HepG2 (cell line): ENCODE data around the gene PEMT. TPM values are rescaled to one million over a fixed set of nuclear protein-coding genes. Genes with fewer than 3 reads are reported as not detected.

Source experiments
- ARNTL ChIP-seq: sonication (generic); formaldehyde crosslinking; IDR thresholded peaks from 2 replicates; pipeline ENCODE4 v1.4.0; 2020; ENCODE audit warnings: mild to moderate bottlenecking, missing genetic modification reagents
- CHCHD3 ChIP-seq: sonication (generic); formaldehyde crosslinking; IDR thresholded peaks from 2 replicates; pipeline ENCODE4 v1.8.0; 2022; ENCODE audit warnings: mild to moderate bottlenecking, missing genetic modification reagents, moderate library complexity
- ERF ChIP-seq: IDR thresholded peaks from 2 replicates; pipeline ENCODE4 v1.6.1; 2018; ENCODE audit warnings: missing biosample characterization, missing genetic modification reagents
- POLR2A ChIP-seq, 2 experiments: IDR thresholded peaks; 2 replicates each; pipeline ENCODE4 v1.6.1; 2011; ENCODE audit warnings: low read depth in 2 of 2, low read length in 2 of 2, mild to moderate bottlenecking in 1 of 2, moderate library complexity in 1 of 2; ENCODE audit not compliant: insufficient read depth in 1 of 2
- REST ChIP-seq, 2 experiments: IDR thresholded peaks; 2 replicates each; pipeline ENCODE4 v1.6.1; 2011 to 2012; ENCODE audit warnings: low read length in 2 of 2, borderline replicate concordance in 1 of 2, low read depth in 1 of 2, mild to moderate bottlenecking in 1 of 2, moderate library complexity in 1 of 2
- TFDP2 ChIP-seq: sonication (generic); formaldehyde crosslinking; IDR thresholded peaks from 2 replicates; pipeline ENCODE4 v1.4.0; 2020; ENCODE audit warnings: missing genetic modification reagents
- ZNF17 ChIP-seq: sonication (generic); formaldehyde crosslinking; IDR thresholded peaks from 2 replicates; pipeline ENCODE4 v1.5.0; 2020; ENCODE audit warnings: mild to moderate bottlenecking, missing genetic modification reagents
- ZNF280B ChIP-seq: sonication (generic); formaldehyde crosslinking; IDR thresholded peaks from 2 replicates; pipeline ENCODE4 v1.5.0; 2020; ENCODE audit warnings: missing genetic modification reagents, mild to moderate bottlenecking, borderline replicate concordance
- ZNF546 ChIP-seq: sonication (generic); formaldehyde crosslinking; conservative IDR thresholded peaks from 2 replicates; pipeline ENCODE4 v1.8.1; 2023; ENCODE audit warnings: mild to moderate bottlenecking, missing genetic modification reagents
- ZNF766 ChIP-seq: sonication (generic); formaldehyde crosslinking; IDR thresholded peaks from 2 replicates; pipeline ENCODE4 v1.5.0; 2020; ENCODE audit warnings: missing genetic modification reagents, borderline replicate concordance
- ZNF788 ChIP-seq: sonication (generic); formaldehyde crosslinking; IDR thresholded peaks from 2 replicates; pipeline ENCODE4 v1.5.0; 2020; ENCODE audit warnings: mild to moderate bottlenecking, missing genetic modification reagents, borderline replicate concordance
- ZNF839 ChIP-seq: sonication (generic); formaldehyde crosslinking; IDR thresholded peaks from 2 replicates; pipeline ENCODE4 v1.4.0; 2020; ENCODE audit warnings: missing genetic modification reagents, mild to moderate bottlenecking, borderline replicate concordance
- polyA plus RNA-seq, 8 experiments: library from polyadenylated mRNA; depleted of rRNA in 3 of 8; stranded (reverse) in 7 of 8; unstranded in 1 of 8; fragments of >200 nt; fragmentation: Illumina TruSeq in 4 of 8; extraction: Trizol in 4 of 8; gene quantifications; 2 replicates each; pipeline versions ENCODE4 v1.2.1 to v1.2.3, GENCODE V29; 2011 to 2016; ENCODE audit warnings: low read depth in 4 of 8, missing spikeins in 1 of 8, mixed read lengths in 1 of 8; ENCODE audit not compliant: insufficient read depth in 1 of 8
- total RNA-seq, 5 experiments: library from RNA; depleted of rRNA; stranded (reverse); fragments of >200 nt; fragmentation: Illumina TruSeq; extraction: Trizol; gene quantifications; 2 replicates each; pipeline ENCODE4 v1.2.3, GENCODE V29; 2016; ENCODE audit warnings: low read depth in 1 of 5

Gene PEMT
- total and polyA plus RNA-seq, 2 of the 13 experiments (the other 11 are each of a cell fraction or from before 2014, with no cell fraction given) = 31.7 to 43.6 TPM

GRCh38 chr17:17513626-17514025 is 77.9 kb downstream of the PEMT start (continued):
- TF ChIP-seq ZNF766 (CRISPR knock-in tag) (no peak), ZNF546 (CRISPR knock-in tag) (no peak), ARNTL (no peak), ZNF17 (no peak), TFDP2 (no peak), CHCHD3 (no peak), ERF (CRISPR knock-in tag) (no peak), POLR2A (IDR thresholded peaks at IDR 0.05; ENCODE audit: insufficient read depth in 1 of 2, low read depth in 2 of 2, low read length in 2 of 2) (no peak), REST (IDR thresholded peaks at IDR 0.05; ENCODE audit: borderline replicate concordance in 1 of 2, low read depth in 1 of 2, low read length in 2 of 2) (no peak), ZNF839 (CRISPR knock-in tag) (no peak), ZNF280B (CRISPR knock-in tag) (no peak), ZNF788 (no peak)
